GM20000 (cell line): Measurements from ENCODE around the gene PLPP7.

Experiments used
- DNase-seq: peaks from one replicate; pipeline ENCODE4 v3.0.0; 2012; ENCODE audit warnings: low spot score
- TF ChIP-seq, protein P1 (sequence below): IDR thresholded peaks from 2 replicates; pipeline ENCODE4 v1.5.1; 2012; ENCODE audit warnings: mild to moderate bottlenecking, control low read depth; ENCODE audit errors: extremely low read depth, missing control alignments

PLPP7 gene

DNA sequence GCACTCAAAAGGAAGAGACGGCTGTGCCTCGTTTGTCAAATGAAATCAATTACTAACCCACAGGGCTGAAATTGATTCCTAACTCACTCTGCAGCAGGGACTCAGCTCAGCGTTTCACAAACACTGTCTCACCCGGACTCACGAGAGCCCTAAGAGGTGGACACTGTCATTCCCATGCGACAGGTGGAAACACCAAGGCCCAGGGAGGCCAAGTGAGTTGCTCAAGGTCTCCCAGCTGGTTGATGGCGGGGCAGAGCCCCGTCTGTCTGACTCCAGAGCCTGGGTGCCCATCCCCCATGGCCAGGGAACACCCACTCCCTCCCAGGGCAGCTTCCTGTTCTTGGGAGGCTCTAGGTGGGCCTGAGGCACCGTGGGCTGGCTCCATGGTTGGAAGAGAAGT lies 1.3 kb upstream of the PLPP7 start:
- TF ChIP-seq, protein P1, sequence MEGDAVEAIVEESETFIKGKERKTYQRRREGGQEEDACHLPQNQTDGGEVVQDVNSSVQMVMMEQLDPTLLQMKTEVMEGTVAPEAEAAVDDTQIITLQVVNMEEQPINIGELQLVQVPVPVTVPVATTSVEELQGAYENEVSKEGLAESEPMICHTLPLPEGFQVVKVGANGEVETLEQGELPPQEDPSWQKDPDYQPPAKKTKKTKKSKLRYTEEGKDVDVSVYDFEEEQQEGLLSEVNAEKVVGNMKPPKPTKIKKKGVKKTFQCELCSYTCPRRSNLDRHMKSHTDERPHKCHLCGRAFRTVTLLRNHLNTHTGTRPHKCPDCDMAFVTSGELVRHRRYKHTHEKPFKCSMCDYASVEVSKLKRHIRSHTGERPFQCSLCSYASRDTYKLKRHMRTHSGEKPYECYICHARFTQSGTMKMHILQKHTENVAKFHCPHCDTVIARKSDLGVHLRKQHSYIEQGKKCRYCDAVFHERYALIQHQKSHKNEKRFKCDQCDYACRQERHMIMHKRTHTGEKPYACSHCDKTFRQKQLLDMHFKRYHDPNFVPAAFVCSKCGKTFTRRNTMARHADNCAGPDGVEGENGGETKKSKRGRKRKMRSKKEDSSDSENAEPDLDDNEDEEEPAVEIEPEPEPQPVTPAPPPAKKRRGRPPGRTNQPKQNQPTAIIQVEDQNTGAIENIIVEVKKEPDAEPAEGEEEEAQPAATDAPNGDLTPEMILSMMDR: no peak
- DNase-seq: no peak

DNA sequence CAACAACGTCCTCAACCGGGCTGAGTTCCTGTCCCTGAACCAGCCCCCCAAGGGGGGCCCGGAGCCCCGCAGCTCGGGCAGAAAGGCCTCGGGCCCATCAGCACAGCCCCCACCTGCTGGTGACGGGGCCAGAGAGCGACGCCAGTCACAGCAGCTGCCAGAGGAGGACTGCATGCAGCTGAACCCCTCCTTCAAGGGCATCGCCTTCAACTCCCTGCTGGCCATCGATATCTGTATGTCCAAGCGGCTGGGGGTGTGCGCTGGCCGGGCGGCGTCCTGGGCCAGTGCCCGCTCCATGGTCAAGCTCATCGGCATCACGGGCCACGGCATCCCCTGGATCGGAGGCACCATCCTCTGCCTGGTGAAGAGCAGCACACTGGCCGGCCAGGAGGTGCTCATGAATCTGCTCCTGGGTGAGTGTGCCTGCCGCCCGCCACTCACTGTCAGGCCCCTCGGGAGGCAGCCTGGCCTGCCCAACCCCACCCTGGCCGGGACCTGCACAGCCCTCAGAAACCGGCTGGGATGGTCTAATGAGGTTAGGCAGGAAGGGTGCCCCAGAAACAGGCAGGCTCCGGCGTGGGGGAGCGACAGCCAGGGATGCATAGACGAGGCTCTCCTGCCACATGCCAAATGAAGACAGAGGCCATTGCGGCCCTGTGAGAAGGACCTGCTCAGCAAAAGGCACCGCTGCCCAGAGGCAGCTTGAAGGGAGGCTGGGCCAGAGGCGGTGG lies 678 bp downstream of the PLPP7 start:
- TF ChIP-seq, protein P1: no peak
- no peak for DNase-seq

DNA sequence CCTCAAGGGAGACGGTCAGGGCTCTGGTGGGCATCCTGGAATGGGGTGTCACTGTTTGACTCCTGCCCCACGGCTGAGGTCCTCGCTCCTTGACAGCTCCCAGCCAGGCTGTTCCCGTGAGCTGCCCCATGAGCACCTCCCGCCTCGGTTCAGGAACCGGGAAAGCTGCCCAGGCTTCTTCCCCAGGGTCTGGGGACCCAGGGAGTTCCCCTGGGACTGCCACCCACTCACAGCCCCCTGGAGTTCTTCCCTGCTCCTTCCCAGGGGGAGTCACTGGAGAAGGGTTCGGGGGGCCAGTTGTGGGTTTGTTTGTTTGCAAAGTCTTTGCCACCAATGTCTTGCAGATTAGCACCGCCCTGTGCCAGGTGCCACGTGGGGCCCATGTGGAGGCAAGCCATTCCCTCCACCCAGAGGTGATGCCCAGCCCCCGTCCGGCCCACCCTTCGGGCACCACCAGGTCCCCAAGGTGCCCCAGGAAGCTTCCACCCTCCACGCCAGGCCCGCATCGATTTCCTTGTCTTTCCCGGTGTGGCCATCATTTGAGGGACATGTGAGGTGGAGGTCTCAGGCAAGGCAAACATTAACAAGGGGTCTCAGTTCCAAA lies 1.3 kb downstream of the PLPP7 start:
- TF ChIP-seq, protein P1: no peak
- no peak for DNase-seq

DNA sequence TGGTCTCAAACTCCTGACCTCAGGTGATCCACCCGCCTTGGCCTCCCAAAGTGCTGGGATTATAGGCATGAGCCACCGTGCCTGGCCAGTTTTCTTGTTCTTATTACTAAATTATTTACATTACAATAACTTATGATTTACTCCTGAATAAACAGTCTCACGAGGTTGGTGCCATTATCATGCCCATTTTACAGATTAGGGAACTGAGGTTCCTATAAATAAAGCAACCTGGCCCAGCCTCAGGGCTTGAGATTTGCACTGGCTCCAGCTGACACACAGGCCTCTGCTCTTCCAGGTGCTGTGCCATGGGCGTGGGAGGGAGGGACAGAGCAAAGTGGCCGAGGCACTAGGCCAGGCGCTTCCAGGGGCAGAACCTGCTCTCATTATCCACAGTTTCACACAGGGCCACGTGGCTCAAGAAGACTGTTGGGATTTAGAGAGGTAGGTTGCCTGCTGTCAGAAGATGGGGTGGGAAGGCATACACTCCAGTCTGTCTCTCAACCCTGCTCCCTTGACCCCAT lies 2.3 kb downstream of the PLPP7 start:
- no peak for DNase-seq
- TF ChIP-seq, protein P1: no peak

DNA sequence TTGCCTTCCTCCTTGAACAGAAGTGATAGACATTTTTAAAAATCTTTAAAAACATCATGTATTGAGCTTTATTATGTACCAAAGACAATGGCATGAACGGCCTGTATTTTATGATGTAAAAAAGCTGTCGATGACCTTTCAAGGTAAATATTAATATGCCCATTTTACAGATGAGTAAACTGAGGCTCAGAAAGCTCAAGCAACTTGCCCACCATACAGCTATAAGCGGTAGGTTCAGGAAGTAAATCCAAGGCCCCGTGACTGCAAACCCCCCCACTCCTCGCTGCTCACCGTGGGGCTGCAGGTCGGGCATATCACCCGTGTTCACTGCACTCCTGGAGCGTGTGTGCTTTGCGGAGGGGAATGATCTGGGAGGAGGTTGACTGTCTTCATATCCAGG lies 3.4 kb downstream of the PLPP7 start:
- TF ChIP-seq, protein P1: no peak
- DNase-seq: no peak

DNA sequence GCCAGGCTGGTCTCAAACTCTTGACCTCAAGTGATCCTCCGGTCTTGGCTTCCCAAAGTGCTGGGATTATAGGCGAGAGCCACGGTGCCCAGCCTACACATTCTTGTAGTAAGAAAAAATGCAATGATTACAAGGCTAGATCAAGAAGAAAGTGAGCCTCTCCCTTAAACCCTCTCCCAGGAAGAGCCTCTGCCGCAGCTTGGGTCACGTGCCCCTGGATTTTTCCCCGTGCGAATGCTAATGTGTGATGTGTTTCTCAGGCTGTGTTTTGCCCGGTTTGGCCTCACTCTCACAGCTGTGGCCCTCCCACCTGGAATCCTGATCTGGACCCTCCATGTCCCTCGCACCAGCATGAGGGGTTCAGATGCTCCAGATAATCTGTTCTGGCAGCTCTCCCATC lies 6.9 kb downstream of the PLPP7 start:
- TF ChIP-seq, protein P1: no peak
- DNase-seq: no peak

DNA sequence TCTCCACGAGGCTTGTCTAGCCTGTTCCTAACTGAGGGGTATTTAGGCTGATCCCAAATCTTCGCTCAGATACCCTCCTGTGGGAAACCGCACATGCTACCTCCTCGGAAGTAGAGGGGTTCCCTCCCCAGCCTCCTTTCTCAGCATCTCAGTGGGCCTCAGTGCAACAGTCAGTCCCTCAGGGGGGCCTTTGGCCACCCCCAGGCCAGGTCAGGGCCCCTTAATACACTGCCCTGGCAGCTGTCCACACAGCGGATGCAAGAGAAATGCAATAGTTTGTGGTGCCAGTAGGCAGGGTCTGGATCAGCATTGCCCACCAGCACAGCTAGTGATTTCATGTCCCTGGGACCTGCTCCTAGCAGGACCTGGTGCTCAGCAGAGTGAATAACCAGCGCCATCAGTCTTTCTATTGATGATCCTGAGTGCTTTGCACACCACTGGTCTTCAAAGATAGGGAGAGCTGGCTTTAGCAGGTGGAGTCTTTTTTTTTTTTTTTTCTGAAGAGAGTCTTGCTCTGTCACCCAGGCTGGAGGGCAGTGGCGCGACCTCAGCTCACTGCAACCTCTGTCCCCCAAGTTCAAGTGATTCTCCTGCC lies 7.5 kb downstream of the PLPP7 start:
- no peak for DNase-seq
- TF ChIP-seq, protein P1: no peak
